HAP-1 (cell line): ENCODE data around the gene ESRRA.

Experiments
- DNase-seq, 2 experiments: peaks; one replicate each; pipeline ENCODE4 v3.0.0-alpha.2; 2016 to 2020; ENCODE audit warnings: low spot score in 2 of 2
- H3K27me3 ChIP-seq: fragments of 250-450 bp; sonication (Bioruptor Pico); 2 replicates; pipeline ENCODE4 v1.5.1; 2020; ENCODE audit warnings: low read depth, mild to moderate bottlenecking, moderate library complexity
- H3K36me3 ChIP-seq: fragments of 250-450 bp; sonication (Bioruptor Pico); replicated peaks from 2 replicates; pipeline ENCODE4 v1.5.1; 2020; ENCODE audit warnings: mild to moderate bottlenecking
- H3K4me1 ChIP-seq: fragments of 250-450 bp; sonication (Bioruptor Pico); 2 replicates; pipeline ENCODE4 v1.5.1; 2020; ENCODE audit warnings: mild to moderate bottlenecking
- H3K4me3 ChIP-seq: fragments of 250-450 bp; sonication (Bioruptor Pico); 2 replicates; pipeline ENCODE4 v1.5.1; 2020; ENCODE audit warnings: mild to moderate bottlenecking, moderate library complexity
- H3K9me3 ChIP-seq: fragments of 250-450 bp; sonication (Bioruptor Pico); 2 replicates; pipeline ENCODE4 v1.5.1; 2020; ENCODE audit warnings: mild to moderate bottlenecking, moderate library complexity
- in situ Hi-C: fragments of 300-500 bp; cut with MboI; formaldehyde crosslinking; loops from 3 replicates; pipeline ENCODE4 v1.14.3; 2020; ENCODE audit warnings: low sequenced_read_pairs, inconsistent platforms, mixed read lengths

The ESRRA gene

GRCh38 chr11:64281957-64282770 lies 23.2 kb upstream of the ESRRA start:
- H3K9me3 ChIP-seq: peaks cover 2% of the 10 kb centered on the region; the same call in 1 of the 2 replicates
- H3K36me3 ChIP-seq: peaks cover 17% of the 10 kb centered on the region; the same call in 1 of the 2 replicates
- in situ Hi-C loops: no loop called here
- H3K4me3 ChIP-seq: no peak overlapping the region
- no peak for DNase-seq
- peaks cover 14% of the 10 kb centered on the region for H3K4me1 ChIP-seq
- H3K27me3 ChIP-seq: no peaks in the 10 kb centered on the region

GRCh38 chr11:64283092-64283491 lies 22.2 kb upstream of the ESRRA start:
- H3K4me1 ChIP-seq: peaks cover 14% of the 10 kb centered on the region
- in situ Hi-C loops: no loop called here
- H3K4me3 ChIP-seq: no peak overlapping the region
- H3K36me3 ChIP-seq: peaks cover 9% of the 10 kb centered on the region; the same call in 1 of the 2 replicates
- H3K9me3 ChIP-seq: peaks cover 2% of the 10 kb centered on the region; the same call in 1 of the 2 replicates
- no peaks in the 10 kb centered on the region for H3K27me3 ChIP-seq
- no peak for DNase-seq

- H3K36me3 ChIP-seq: peaks cover 6% of the 10 kb centered on the region; the same call in 1 of the 2 replicates
- peaks cover 14% of the 10 kb centered on the region for H3K4me1 ChIP-seq
- peak; percentile 86 to 96 for DNase-seq
- H3K27me3 ChIP-seq: no peaks in the 10 kb centered on the region
- H3K4me3 ChIP-seq: peak within 1 kb of the TSS; percentile 77
- in situ Hi-C loops: no loop called here
- H3K9me3 ChIP-seq: peaks cover 2% of the 10 kb centered on the region; the same call in 1 of the 2 replicates
Measured at GRCh38 chr11:64284048-64284961, 21.0 kb upstream of the ESRRA start, which contains the start of gene BAD. BAD (minus strand) TSS chr11:64284665; CDS start chr11:64284368, 297 bp downstream.

- Histone ChIP-seq H3K4me3 (peak within 1 kb of the TSS; percentile 77), H3K36me3 (peaks cover 6% of the 10 kb centered on the region; the same call in 1 of the 2 replicates), H3K27me3 (peaks cover 2% of the 10 kb centered on the region; the same call in 1 of the 2 replicates), H3K4me1 (peaks cover 14% of the 10 kb centered on the region), H3K9me3 (peaks cover 2% of the 10 kb centered on the region; the same call in 1 of the 2 replicates)
- in situ Hi-C loops: no loop called here
- peak; percentile 55 to 89 for DNase-seq
Measured at GRCh38 chr11:64284962-64285884, 20.1 kb upstream of the ESRRA start, which contains the start of gene GPR137. GPR137 (plus strand) TSS chr11:64285848; CDS start chr11:64286525, 677 bp downstream.

GRCh38 chr11:64285885-64286800 lies 19.2 kb upstream of the ESRRA start:
- Histone ChIP-seq H3K9me3 (peaks cover 2% of the 10 kb centered on the region; the same call in 1 of the 2 replicates), H3K36me3 (peaks cover 6% of the 10 kb centered on the region; the same call in 1 of the 2 replicates), H3K4me1 (peaks cover 14% of the 10 kb centered on the region), H3K27me3 (peaks cover 11% of the 10 kb centered on the region), H3K4me3 (peak overlapping the region; percentile 77)
- DNase-seq: no peak
- in situ Hi-C loops: no loop called here

- H3K9me3 ChIP-seq: peaks cover 2% of the 10 kb centered on the region; the same call in 1 of the 2 replicates
- H3K27me3 ChIP-seq: peaks cover 16% of the 10 kb centered on the region
- in situ Hi-C loops: no loop called here
- DNase-seq: no peak
- H3K4me1 ChIP-seq: peaks cover 14% of the 10 kb centered on the region
- no peak overlapping the region for H3K4me3 ChIP-seq
- peaks cover 6% of the 10 kb centered on the region; the same call in 1 of the 2 replicates for H3K36me3 ChIP-seq
Measured at GRCh38 chr11:64286801-64287159, 18.5 kb upstream of the ESRRA start.

GRCh38 chr11:64287676-64288352 lies 17.5 kb upstream of the ESRRA start:
- Histone ChIP-seq H3K27me3 (peaks cover 26% of the 10 kb centered on the region), H3K4me3 (no peak overlapping the region), H3K9me3 (peaks cover 2% of the 10 kb centered on the region; the same call in 1 of the 2 replicates), H3K4me1 (peaks cover 14% of the 10 kb centered on the region), H3K36me3 (no peaks in the 10 kb centered on the region; the same call in 1 of the 2 replicates)
- DNase-seq: no peak
- in situ Hi-C loops: no loop called here

GRCh38 chr11:64288353-64288750 lies 17.0 kb upstream of the ESRRA start:
- in situ Hi-C loops: no loop called here
- DNase-seq: no peak
- H3K4me3 ChIP-seq: no peak overlapping the region
- H3K4me1 ChIP-seq: peaks cover 14% of the 10 kb centered on the region
- no peaks in the 10 kb centered on the region; the same call in 1 of the 2 replicates for H3K36me3 ChIP-seq
- H3K27me3 ChIP-seq: peaks cover 31% of the 10 kb centered on the region
- peaks cover 2% of the 10 kb centered on the region; the same call in 1 of the 2 replicates for H3K9me3 ChIP-seq

GRCh38 chr11:64289002-64289564 lies 16.2 kb upstream of the ESRRA start:
- Histone ChIP-seq H3K4me1 (peaks cover 7% of the 10 kb centered on the region), H3K36me3 (no peaks in the 10 kb centered on the region), H3K9me3 (peaks cover 2% of the 10 kb centered on the region; the same call in 1 of the 2 replicates), H3K4me3 (no peak overlapping the region), H3K27me3 (peaks cover 39% of the 10 kb centered on the region)
- no peak for DNase-seq
- in situ Hi-C loops: no loop called here

GRCh38 chr11:64290352-64291261 lies 14.7 kb upstream of the ESRRA start:
- Histone ChIP-seq H3K36me3 (no peaks in the 10 kb centered on the region), H3K9me3 (no peaks in the 10 kb centered on the region), H3K27me3 (peaks cover 48% of the 10 kb centered on the region), H3K4me3 (no peak overlapping the region), H3K4me1 (peaks cover 5% of the 10 kb centered on the region; the same call in 1 of the 2 replicates)
- in situ Hi-C loops: no loop called here
- DNase-seq: no peak
